ENCODE results near the gene ANKRD12.
"Not testable (repeated sequence)": the region's sequence is repeated elsewhere in the genome, so short reads cannot be mapped to it uniquely, and the experiment has no call there.

Gene ANKRD12

GRCh38 chr18:9259173-9259572 lies 122.6 kb downstream of the ANKRD12 start:
- Histone ChIP-seq H4K20me1 (ENCODE audit: insufficient read depth, low read length) (no peaks in the 10 kb centered on the region), H3K4me2 (ENCODE audit: low read length) (no peak overlapping the region), H3K36me3 (ENCODE audit: insufficient read depth, low read length) (peaks cover 30% of the 10 kb centered on the region), H3K4me1 (ENCODE audit: insufficient read depth, low read length, severe bottlenecking) (no peaks in the 10 kb centered on the region), H3K27me3 (ENCODE audit: insufficient read depth, low read length) (no peaks in the 10 kb centered on the region), H3K4me3 (ENCODE audit: low read depth, low read length, poor library complexity, severe bottlenecking) (no peak overlapping the region), H3K27ac (ENCODE audit: low read depth, low read length, poor library complexity, severe bottlenecking) (no peak overlapping the region), H2AFZ (ENCODE audit: low read length) (no peak overlapping the region), H3F3A (ENCODE audit: insufficient read depth, low read length) (no peaks in the 10 kb centered on the region), H3K79me2 (ENCODE audit: insufficient read depth, low read length) (no peaks in the 10 kb centered on the region), H3K9ac (ENCODE audit: low read length) (no peak overlapping the region), H3K9me3 (ENCODE audit: low read length) (no peaks in the 10 kb centered on the region), H3K9me2 (ENCODE audit: low read depth, low read length) (no peaks in the 10 kb centered on the region)
- TF ChIP-seq EZH2 (IDR thresholded peaks at IDR 0.05; ENCODE audit: borderline replicate concordance, low read length) = no peak
- TF ChIP-seq CTCF (IDR thresholded peaks at IDR 0.05; ENCODE audit: low read length) = no peak

GRCh38 chr18:9260388-9261380 lies 124.1 kb downstream of the ANKRD12 start:
- H3K27ac ChIP-seq (ENCODE audit: low read depth, low read length, poor library complexity, severe bottlenecking) = no peak overlapping the region
- no peaks in the 10 kb centered on the region for H3K9me3 ChIP-seq (ENCODE audit: low read length)
- no peak overlapping the region for H2AFZ ChIP-seq (ENCODE audit: low read length)
- peaks cover 36% of the 10 kb centered on the region for H3K36me3 ChIP-seq (ENCODE audit: insufficient read depth, low read length)
- H3K27me3 ChIP-seq (ENCODE audit: insufficient read depth, low read length) = no peaks in the 10 kb centered on the region
- no peak overlapping the region for H3K4me2 ChIP-seq (ENCODE audit: low read length)
- no peaks in the 10 kb centered on the region for H3F3A ChIP-seq (ENCODE audit: insufficient read depth, low read length)
- H3K9ac ChIP-seq (ENCODE audit: low read length) = no peak overlapping the region
- H3K4me1 ChIP-seq (ENCODE audit: insufficient read depth, low read length, severe bottlenecking) = no peaks in the 10 kb centered on the region
- no peak overlapping the region for H3K4me3 ChIP-seq (ENCODE audit: low read depth, low read length, poor library complexity, severe bottlenecking)
- TF ChIP-seq EZH2 (IDR thresholded peaks at IDR 0.05; ENCODE audit: borderline replicate concordance, low read length) (no peak), CTCF (IDR thresholded peaks at IDR 0.05; ENCODE audit: low read length) (no peak)
- H4K20me1 ChIP-seq (ENCODE audit: insufficient read depth, low read length) = no peaks in the 10 kb centered on the region
- no peaks in the 10 kb centered on the region for H3K79me2 ChIP-seq (ENCODE audit: insufficient read depth, low read length)
- H3K9me2 ChIP-seq (ENCODE audit: low read depth, low read length) = no peaks in the 10 kb centered on the region

DNA sequence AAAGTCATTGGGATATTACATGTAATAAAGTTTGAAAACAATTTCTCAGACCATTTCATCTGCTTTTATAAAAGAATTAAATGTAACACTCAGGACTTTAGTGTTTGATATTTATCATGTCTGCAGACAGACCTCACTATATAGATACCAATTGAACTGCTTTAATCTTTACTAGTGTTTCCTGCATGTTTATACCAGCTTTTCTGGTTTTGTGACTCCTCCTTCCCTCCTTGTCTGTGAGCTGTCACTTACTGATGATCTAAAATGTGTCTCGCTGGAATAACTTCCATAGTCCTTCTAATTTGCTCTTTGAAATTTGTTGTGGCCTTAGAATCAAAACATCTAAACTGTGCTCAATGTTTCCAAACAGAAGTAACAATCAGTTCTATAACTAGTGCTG lies 126.7 kb downstream of the ANKRD12 start:
- Histone ChIP-seq H3K79me2 (ENCODE audit: insufficient read depth, low read length) (no peaks in the 10 kb centered on the region), H3K9me3 (ENCODE audit: low read length) (no peaks in the 10 kb centered on the region), H3K27me3 (ENCODE audit: insufficient read depth, low read length) (no peaks in the 10 kb centered on the region), H3K4me3 (ENCODE audit: low read depth, low read length, poor library complexity, severe bottlenecking) (no peak overlapping the region), H3K4me1 (ENCODE audit: insufficient read depth, low read length, severe bottlenecking) (no peaks in the 10 kb centered on the region), H3K9ac (ENCODE audit: low read length) (no peak overlapping the region), H2AFZ (ENCODE audit: low read length) (no peak overlapping the region), H3K27ac (ENCODE audit: low read depth, low read length, poor library complexity, severe bottlenecking) (no peak overlapping the region), H3F3A (ENCODE audit: insufficient read depth, low read length) (no peaks in the 10 kb centered on the region), H3K4me2 (ENCODE audit: low read length) (no peak overlapping the region), H4K20me1 (ENCODE audit: insufficient read depth, low read length) (no peaks in the 10 kb centered on the region), H3K9me2 (ENCODE audit: low read depth, low read length) (no peaks in the 10 kb centered on the region), H3K36me3 (ENCODE audit: insufficient read depth, low read length) (peaks cover 32% of the 10 kb centered on the region)
- TF ChIP-seq CTCF (IDR thresholded peaks at IDR 0.05; ENCODE audit: low read length) (no peak), EZH2 (IDR thresholded peaks at IDR 0.05; ENCODE audit: borderline replicate concordance, low read length) (no peak)

GRCh38 chr18:9264797-9265196 lies 128.2 kb downstream of the ANKRD12 start:
- H3K79me2 ChIP-seq (ENCODE audit: insufficient read depth, low read length); H3K4me1 ChIP-seq (ENCODE audit: insufficient read depth, low read length, severe bottlenecking); H3K9ac ChIP-seq (ENCODE audit: low read length); H2AFZ ChIP-seq (ENCODE audit: low read length); H3K27ac ChIP-seq (ENCODE audit: low read depth, low read length, poor library complexity, severe bottlenecking); H3K4me2 ChIP-seq (ENCODE audit: low read length); H4K20me1 ChIP-seq (ENCODE audit: insufficient read depth, low read length); H3K4me3 ChIP-seq (ENCODE audit: low read depth, low read length, poor library complexity, severe bottlenecking); H3K9me2 ChIP-seq (ENCODE audit: low read depth, low read length); H3F3A ChIP-seq (ENCODE audit: insufficient read depth, low read length); H3K9me3 ChIP-seq (ENCODE audit: low read length); H3K27me3 ChIP-seq (ENCODE audit: insufficient read depth, low read length): not testable (repeated sequence)
- peaks cover 25% of the 10 kb centered on the region for H3K36me3 ChIP-seq (ENCODE audit: insufficient read depth, low read length)

Measured in OCI-LY1 (cell line).